HG03135 (cell line): ENCODE measurements around the gene CYS1.
A peak's percentile ranks its signal among the peaks of the same experiment; 100 is the strongest.
"Not testable (repeated sequence)": the region's sequence is repeated elsewhere in the genome, so short reads cannot be mapped to it uniquely, and the experiment has no call there.

Source experiments
- ATAC-seq: cut with Tn5 transposase; IDR thresholded peaks from one replicate; pipeline ENCODE4 v1.9.1; 2021; ENCODE audit warnings: mild to moderate bottlenecking, moderate library complexity; ENCODE audit not compliant: unreplicated experiment

CYS1 gene

DNA sequence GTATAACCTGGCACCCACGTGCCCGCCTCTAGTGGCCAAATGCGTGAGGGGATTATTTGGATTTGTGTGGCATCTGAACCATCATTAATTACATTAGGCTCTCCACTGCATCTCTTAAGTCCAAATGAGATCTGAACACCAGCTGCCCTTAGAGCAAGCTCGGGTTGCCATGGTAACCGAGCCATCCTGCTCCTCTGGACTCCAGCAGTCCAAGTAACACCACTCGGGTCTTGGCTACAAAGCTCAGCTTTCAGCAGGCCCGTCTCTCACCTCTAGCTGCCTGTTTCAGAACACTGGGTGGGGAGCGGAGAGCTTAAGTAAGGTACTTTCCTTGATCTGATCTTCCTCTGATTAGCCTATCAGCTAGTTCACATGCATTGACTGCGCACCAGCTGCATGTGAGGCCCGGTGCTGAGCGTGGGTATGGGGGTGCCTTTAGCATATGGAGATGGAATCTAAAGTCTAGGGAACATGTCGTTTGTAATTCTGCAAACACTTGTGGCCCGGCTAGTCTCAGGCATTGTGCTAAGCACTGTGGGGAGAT lies 14.1 kb upstream of the CYS1 start:
- ATAC-seq, result no peak

DNA sequence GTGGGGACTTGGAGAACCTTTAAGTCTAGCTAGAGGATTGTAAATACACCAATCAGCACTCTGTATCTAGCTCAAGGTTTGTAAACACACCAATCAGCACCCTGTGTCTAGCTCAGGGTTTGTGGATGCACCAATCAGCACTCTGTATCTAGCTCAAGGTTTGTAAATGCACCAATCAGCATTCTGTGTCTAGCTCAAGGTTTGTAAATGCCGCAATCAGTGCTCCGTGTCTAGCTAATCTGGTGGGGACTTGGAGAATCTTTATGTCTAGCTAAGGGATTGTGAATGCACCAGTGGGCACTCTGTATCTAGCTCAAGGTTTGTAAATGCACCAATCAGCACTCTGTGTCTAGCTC lies 11.7 kb upstream of the CYS1 start:
- not testable (repeated sequence) for ATAC-seq

DNA sequence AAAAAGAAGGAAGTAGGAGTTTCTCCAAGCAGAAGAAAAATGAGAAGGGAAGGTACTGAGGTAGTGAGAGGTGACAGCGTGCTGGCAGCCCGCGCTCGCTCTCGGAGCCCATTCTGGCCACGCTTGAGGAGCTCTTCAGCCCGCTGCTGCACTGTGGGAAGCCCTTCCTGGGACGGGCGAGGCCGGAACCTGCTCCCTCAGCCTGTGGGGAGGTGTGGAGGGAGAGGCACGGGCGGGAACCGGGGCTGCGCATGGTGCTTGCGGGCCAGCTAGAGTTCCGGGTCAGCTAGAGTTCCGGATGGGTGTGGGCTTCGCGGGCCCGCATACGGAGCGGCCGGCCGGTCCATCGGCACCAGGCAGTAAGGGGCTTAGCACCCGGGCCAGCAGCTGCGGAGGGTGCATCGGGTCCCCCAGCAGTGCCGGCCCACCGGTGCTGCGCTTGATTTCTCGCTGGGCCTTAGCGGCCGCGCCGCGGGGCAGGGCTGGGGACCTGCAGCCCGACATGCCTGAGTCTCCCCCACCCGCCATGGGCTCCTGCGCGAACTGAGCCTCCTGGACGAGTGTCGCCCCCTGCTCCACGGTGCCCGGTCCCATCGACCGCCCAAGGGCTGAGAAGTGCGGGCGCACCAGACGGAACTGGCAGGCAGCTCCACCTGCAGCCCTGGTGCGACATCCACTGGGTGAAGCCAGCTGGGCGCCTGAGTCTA lies 11.1 kb upstream of the CYS1 start:
- no peak for ATAC-seq

DNA sequence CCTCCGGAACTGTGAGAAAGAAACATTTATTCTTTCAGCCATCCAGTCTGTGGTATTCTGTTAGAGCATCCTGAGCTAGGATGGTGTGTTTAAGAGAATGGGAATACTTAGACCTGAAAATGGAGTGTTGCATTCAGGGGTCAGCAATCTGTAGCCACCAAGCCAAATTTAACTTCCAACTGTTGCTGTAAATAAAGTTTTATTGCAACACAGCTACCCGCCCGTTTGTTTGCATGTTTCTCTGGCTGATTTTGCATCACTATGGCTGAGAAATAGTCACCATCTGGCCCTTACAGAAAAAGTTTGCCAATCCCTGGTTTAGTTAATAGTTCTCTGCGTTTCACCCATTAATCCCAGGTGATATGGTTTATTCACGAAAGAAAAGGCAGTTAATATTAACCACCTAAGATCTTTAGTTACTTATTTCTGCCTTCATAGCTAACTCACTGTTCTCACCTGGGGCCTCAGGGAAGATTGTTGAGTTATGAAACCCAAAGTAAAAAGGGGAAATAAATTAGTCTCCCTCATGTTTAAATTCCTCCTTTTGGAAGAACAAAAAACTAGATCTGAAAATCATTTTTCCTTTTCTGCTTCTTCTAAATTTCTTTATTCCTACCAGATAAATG lies 9.5 kb upstream of the CYS1 start:
- ATAC-seq, result peak; percentile 54

DNA sequence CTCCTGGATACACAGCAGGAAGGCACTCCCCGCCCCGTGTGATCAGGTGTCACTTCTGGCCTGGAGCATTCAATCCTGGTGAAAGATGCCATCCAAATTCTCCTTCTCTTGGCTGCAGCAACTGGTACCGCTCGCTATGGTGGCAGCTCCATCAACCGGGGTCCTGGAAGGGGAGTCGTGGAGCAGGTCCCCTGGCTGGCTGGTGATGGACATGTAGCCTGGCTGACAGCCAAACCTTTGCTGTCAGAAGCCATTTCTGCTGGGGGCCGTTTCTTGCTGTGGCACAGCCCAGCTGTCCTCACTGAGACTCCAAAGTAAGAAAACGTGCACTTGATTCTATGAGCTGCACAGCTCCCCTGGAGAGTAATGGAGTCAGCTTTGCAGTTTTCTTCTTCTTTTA lies 7.1 kb upstream of the CYS1 start:
- ATAC-seq, result no peak

DNA sequence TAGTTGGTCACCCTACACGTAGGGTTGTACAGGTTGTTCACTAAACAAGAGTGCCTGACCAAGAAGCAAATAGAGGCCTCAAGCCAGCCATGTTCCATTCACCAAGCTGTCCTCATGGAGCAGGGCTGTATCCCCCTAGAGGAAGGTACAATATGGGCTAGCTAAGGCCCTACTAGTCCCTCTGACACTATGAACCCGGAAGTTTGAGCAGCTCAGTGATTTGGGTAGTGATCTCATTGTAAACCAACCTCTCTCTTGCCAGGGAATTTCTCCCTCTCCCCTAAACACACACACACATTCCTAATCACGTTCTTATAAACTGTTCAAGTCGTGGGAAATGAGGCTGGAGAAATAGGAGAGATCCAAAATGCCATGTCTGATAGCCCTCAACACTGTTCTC lies 6.7 kb upstream of the CYS1 start:
- ATAC-seq, result no peak

DNA sequence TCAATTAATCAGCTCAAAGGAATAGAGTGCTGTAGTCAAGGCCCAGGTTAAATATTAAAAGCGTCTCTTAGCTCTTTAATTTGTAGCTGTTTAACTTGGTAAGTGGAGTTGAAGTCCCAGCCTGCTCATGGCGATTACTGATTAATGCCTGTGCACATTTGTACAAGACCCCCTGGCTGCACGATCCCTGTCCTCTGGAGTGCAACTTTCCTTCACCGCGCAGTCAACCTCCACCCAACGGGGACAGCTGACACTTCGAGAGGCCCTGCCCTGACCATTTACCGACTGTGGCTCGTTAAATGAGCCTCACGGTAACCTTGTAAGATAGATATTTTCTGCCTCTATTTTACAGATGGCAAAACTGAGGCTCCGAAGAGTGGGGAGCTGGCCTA lies 5.5 kb upstream of the CYS1 start:
- ATAC-seq, result no peak

DNA sequence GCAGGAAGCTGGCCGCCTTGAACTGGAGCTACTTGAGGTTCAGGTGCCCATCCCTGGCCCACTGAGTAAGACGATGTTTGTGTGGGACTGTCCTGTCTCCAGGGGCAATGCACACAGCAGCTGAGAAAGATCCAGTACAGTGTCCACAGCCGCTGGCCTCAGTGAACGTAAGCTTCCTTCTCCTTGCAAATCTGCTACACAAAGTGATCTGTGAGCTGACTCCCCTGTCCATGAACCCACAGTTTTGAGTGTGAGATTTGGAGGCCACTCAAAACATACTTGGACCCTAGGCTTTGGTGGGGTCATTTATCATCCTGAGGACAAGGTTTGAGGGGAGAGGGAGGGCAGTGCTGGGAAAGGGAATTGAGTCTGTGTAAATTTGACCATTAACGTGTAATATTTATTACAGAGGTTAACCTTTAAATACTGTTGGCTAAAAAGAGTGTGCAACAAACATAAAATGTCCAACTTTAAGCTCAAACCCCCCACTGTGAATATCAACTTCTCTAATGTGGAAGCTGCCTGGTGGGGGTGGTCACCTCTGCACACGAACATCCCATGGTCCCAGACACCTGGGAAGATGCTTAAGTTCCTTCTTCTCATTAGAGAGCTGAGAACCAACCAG lies 4.9 kb upstream of the CYS1 start:
- ATAC-seq, result no peak

DNA sequence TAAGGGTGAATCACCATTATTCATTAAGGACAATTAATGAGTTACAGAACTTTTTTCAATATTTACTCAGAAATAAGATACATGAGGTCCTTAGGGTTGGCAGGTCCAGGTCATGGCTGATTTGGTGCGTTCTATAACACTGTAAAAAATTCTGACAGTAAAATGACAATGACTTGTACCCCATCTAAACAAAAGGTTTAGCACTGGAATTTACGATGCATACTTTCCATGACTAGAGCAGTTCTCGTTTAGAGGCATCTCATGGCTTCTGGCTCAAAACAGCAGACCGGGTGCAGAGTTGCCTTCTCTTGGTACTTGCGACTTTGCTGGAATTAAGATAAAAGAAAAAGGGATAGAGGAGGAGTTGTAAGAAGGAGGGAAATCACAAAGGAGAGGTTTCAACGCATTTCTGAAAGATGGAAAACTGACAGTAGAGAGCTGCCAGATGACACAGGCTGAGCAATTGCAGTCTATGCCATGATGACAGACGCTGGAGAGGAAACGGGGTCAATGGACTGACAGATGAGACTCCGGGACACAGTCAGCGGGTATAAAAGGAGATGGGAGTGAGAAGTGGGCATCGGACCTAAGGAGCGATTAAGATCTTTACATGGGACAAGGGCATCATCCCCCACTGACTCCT lies 4.1 kb upstream of the CYS1 start:
- peak; percentile 1 for ATAC-seq

DNA sequence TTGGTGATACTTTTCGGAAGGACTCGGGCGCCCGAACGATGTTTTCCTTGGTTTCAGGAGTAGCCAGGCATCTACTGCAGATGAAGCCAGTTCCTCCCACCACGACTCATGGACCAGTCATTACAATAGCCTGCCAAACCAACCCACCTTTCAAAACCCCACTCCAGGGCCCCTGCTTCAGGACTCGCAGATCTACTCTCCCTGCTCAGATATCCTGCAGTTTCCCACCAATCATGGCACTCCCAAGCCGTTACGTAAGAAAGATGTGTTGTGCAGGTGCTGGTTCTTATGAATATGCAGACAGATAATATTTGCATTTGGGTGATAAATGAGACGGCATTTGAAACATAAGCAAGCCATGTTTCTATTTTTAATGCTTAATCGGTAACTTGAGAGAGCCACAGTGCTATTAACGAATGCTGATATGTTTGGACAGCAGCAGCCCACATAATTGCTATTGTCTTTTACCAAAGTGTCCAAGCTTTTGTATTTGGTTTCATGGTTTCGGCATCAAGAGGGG lies 3.5 kb upstream of the CYS1 start:
- ATAC-seq, result peak; percentile 34

DNA sequence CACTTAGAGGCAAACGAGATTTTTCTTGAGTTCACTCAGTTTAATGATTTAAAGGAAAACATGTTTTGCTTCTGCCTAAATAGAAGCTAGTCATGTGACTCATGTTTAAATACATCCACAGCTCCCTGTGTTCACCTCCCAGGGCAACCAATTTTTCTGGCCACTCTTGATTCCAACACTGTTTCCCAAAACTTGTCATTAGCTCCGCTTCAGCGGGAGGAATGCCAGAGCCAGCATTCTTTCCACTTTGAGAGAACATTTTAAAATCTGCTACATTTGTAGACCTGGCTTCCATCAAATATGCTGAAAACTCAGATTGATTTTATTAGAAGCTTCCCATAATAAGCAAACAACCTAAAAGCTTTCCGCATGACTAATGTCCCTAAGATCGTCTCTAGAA lies 2.8 kb upstream of the CYS1 start:
- no peak for ATAC-seq

DNA sequence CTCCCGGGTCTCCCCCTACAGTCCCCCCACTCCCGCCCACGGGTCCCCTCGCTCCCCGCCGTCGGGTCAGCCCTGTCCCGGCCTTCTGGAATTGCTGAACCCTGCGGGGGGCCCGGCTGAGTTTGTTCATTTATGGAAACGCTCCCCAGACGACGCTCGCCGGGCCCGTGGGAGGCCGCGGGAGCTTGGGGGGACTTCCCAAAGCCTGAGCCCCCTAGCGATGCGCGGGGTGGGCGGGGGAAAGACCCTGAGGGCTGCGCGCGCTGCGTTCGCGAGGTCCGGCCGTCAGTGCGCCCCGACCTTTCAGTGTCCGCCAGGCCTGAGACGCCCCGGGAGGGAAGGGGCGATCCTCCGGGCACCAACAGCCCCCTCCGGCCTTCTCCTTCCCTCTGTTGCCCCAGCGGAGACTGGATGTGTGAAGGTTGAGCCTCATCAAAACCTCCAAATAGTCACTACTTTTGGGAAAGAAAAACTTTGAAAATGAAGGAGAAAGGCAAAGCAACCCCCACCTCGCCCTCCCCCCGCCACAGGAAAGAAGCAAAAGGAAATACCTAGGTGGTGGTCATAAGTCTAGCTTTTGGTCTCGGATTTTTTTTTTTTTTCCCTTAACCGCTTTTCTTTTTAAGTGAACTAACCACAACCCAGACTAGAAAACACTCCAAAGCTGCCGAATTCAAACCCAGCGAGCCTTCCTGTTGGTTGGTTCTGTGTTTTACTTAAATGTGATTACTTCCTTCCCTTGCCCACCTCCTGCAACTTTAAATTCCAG lies 509 bp upstream of the CYS1 start:
- ATAC-seq, result peak; percentile 25

DNA sequence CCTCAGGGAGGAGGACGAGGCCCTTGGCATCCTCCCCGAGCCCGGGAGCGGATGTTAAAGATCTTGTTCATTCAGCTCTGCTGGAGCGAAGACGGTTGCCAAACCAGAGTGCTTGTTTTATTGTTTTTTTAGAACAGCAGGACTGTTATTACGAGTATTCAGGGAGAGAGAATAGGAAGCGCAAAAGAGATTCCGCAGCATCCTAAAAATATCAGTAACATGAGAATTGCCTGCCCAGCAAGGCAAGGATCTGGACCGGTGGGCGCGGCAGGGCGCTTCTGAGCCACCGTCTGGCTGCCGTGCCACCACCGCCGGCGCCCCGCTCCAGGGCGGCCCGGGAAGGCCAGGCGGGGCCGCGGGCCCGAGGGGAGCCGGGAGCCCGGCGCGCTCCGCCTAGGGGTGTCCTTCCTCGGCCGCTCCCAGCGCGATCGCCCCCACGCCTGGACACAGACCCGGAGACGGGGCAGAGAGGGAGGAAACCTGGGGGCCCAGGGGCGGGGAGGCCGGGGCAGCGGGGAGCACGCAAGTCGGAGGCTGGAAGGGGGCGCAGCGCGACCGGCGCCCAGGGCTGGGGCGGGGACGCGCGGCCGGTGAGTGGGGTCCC lies 843 bp downstream of the CYS1 start:
- peak; percentile 25 for ATAC-seq

DNA sequence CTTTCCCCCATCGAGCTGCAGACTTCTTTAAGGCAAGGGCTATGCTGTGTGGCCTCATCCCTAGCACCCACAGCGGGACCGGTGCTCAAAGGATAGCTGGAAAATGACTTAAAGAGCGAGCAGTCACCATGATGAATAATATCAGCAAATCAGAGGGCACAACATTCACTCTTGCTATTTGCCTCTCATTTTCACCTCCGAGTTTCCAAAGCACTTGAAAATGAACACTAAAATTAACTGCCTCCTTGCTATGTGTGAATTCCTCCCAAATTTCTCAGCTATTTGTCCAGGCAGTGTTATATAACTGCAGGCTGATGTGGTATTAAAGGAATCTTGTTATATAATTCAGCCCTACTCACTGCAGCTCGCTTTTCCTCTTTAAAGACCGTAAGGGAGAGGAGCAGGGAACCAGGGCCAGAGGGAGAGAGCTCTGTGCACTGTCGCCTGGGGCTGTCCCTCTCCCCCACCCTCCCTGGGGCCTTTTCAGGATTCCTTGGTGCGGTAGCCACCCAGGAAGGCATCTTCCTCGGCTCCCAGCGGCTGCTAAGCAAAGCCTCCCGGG lies 1.4 kb downstream of the CYS1 start:
- no peak for ATAC-seq

DNA sequence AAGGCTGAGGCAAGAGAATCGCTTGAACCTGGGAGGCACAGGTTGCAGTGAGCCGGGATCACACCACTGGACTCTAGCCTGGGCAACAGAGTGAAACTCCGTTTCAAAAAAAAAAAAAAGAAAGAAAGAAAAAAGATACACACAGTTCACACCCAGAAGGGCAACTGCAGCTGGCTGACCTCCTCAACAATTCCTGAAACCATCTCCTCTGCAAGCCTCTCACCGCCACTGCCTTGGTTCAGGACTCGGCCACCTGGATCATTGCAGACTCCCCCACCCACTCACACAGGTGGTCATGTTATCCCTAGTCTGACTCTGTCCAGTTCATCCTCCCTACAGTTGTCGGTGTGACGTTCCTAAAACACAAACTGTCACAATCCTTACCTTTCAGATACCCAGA lies 2.2 kb downstream of the CYS1 start:
- no peak for ATAC-seq

DNA sequence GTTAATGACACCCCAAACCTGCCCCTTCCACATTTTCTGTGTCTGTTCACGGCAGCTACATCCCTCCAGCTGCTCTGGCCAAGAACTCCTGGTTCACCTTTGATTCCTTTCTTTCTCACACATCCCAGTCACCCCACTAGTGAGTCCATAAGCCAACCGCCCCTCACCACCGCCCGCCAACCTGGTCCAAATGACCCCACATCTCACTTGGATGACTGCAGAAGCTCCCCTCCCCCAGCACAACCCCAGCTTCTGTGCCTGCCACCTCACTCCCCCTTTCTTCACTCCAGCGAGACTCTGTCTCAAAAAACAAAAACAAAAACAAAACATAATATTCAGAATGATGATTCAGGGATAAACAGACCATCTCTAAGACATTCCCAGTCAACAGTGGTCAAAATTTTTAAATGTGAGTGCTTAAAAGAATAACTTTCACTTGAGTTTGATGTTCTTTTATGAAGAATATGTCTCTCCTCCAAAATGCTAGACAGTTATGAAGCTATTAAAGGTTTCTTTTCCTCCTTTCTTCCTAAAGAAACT lies 3.2 kb downstream of the CYS1 start:
- ATAC-seq, result no peak

DNA sequence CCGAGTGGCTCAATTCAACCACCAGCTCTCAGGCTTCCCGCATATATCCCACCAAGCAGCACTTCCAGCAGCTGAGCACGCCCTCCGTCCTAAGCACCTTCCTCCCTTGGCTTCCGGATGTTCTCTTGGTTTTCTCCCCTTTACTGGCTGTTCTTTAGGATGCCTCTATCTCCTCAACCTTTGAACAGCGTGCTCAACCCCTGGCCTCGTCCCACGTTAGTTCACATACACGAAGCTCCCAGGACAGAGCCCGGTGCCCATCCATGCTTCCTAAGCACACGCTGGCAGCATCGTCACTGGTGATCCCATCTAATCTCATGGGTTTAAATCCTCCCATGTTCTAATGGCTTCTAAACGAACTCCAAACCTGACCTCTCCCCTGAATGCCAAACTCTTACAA lies 3.7 kb downstream of the CYS1 start:
- ATAC-seq, result no peak

DNA sequence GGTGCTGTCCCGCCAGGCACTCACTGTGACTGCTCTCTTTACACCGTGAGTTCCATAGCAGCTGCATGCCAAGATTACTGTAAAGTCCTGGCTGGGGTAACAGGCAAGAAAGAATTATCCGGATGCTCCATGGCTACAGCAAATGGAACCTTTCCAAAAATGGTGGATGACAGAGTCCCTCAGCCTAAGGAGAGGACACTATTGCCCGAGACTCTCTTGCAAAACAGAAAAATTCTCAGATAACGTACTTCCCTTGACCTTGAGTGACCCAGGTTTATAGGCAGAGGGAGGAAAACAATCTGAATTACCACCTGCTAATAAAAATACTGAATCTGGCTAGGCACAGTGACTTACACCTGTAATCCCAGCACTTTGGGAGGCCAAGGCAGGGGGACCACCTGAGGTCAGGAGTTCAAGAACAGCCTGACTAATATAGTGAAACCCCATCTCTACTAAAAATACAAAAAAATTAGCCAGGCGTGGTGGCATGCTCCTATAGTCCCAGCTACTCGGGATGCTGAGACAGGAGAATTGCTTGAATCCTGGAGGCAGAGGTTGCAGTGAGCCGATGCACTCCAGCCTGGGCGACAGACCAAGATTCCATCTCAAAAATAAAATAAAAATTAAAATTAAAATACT lies 4.5 kb downstream of the CYS1 start:
- no peak for ATAC-seq

DNA sequence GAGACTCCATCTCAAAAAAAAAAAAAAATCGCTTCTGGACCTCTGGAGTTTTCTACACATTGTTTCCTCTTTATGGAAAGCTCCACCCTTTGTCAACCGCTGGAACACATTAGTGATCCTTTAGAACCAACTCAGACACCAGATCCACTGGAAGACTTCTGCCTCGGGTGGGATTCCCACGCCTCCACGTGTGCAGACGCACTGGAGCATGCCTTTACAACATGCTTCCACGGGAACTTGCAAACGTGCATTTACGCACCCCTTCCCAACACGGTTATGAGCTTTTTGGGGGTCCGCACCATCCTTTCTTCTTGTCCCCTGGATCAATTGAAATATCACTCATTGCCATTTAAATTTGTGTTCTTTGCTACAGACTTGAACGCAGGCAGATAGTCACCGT lies 5.1 kb downstream of the CYS1 start:
- no peak for ATAC-seq
